ENCODE data around the gene C6.
"Not testable (repeated sequence)": the region's sequence is repeated elsewhere in the genome, so short reads cannot be mapped to it uniquely, and the experiment has no call there.

The C6 gene

GRCh38 chr5:41213340-41213739 lies at the start of gene C6:
Gene C6, minus strand, starts transcription at chr5:41213532. Its CDS starts 10,302 bp downstream, at chr5:41203230.
- DNase-seq, result no peak

GRCh38 chr5:41256400-41256799 lies 43.1 kb upstream of the C6 start:
- DNase-seq, result no peak

GRCh38 chr5:41253109-41253508 lies 39.8 kb upstream of the C6 start:
- no peak for DNase-seq

- DNase-seq, result no peak
Observed at GRCh38 chr5:41252036-41252435, 38.7 kb upstream of the C6 start.

- DNase-seq, result no peak
Observed at GRCh38 chr5:41250351-41250987, 37.1 kb upstream of the C6 start.

GRCh38 chr5:41247135-41247534 lies 33.8 kb upstream of the C6 start:
- DNase-seq, result no peak

- DNase-seq, result no peak
Observed at GRCh38 chr5:41246376-41246775, 33.0 kb upstream of the C6 start.

- DNase-seq, result no peak
Observed at GRCh38 chr5:41243558-41243957, 30.2 kb upstream of the C6 start.

- no peak for DNase-seq
Observed at GRCh38 chr5:41240985-41241384, 27.7 kb upstream of the C6 start.

GRCh38 chr5:41240390-41240789 lies 27.1 kb upstream of the C6 start:
- no peak for DNase-seq

GRCh38 chr5:41234475-41234874 lies 21.1 kb upstream of the C6 start:
- no peak for DNase-seq

- no peak for DNase-seq
Observed at GRCh38 chr5:41232797-41233196, 19.5 kb upstream of the C6 start.

GRCh38 chr5:41230276-41230675 lies 16.9 kb upstream of the C6 start:
- not testable (repeated sequence) for DNase-seq

- no peak for DNase-seq
Observed at GRCh38 chr5:41223962-41224361, 10.6 kb upstream of the C6 start.

GRCh38 chr5:41219658-41220269 lies 6.4 kb upstream of the C6 start:
- DNase-seq, result no peak

- no peak for DNase-seq
Observed at GRCh38 chr5:41218929-41219657, 5.8 kb upstream of the C6 start.

- DNase-seq, result no peak
Observed at GRCh38 chr5:41214182-41214581, 850 bp upstream of the C6 start.

GRCh38 chr5:41212935-41213334 lies 397 bp downstream of the C6 start:
- no peak for DNase-seq

- DNase-seq, result no peak
Observed at GRCh38 chr5:41211417-41211816, 1.9 kb downstream of the C6 start.

GRCh38 chr5:41205475-41205874 lies 7.9 kb downstream of the C6 start:
- DNase-seq, result not testable (repeated sequence)

- no peak for DNase-seq
Observed at GRCh38 chr5:41203033-41203432, 10.3 kb downstream of the C6 start.

GRCh38 chr5:41201082-41201772 lies 12.1 kb downstream of the C6 start:
- no peak for DNase-seq

- DNase-seq, result no peak
Observed at GRCh38 chr5:41200506-41200905, 12.8 kb downstream of the C6 start.

GRCh38 chr5:41199660-41200059 lies 13.7 kb downstream of the C6 start:
- DNase-seq, result no peak

All from NCI-H510A (cell line).